HepG2 (cell line): ENCODE results near the gene BRCA1. TPM values are rescaled to one million over a fixed set of nuclear protein-coding genes. Genes with fewer than 3 reads are reported as not detected.

Source experiments
- AHR ChIP-seq: IDR thresholded peaks from 2 replicates; pipeline ENCODE4 v1.6.1; 2018; ENCODE audit warnings: missing genetic modification reagents, missing compliant biosample characterization
- AKAP8 ChIP-seq: sonication (generic); formaldehyde crosslinking; IDR thresholded peaks from 2 replicates; pipeline ENCODE4 v1.5.1; 2020; ENCODE audit warnings: mild to moderate bottlenecking, missing genetic modification reagents
- CAMTA2 ChIP-seq: sonication (generic); formaldehyde crosslinking; IDR thresholded peaks from 2 replicates; pipeline ENCODE4 v1.4.0; 2020; ENCODE audit warnings: mild to moderate bottlenecking, missing genetic modification reagents, borderline replicate concordance
- CEBPG ChIP-seq: IDR thresholded peaks from 2 replicates; pipeline ENCODE4 v1.6.1; 2016
- KAT7 ChIP-seq: IDR thresholded peaks from 2 replicates; pipeline ENCODE4 v1.6.1; 2018; ENCODE audit warnings: borderline replicate concordance, missing compliant biosample characterization
- KLF6 ChIP-seq: IDR thresholded peaks from 2 replicates; pipeline ENCODE4 v1.8.0; 2016; ENCODE audit warnings: missing biosample characterization, missing genetic modification reagents
- MEIS2 ChIP-seq: sonication (generic); formaldehyde crosslinking; IDR thresholded peaks from 2 replicates; pipeline ENCODE4 v1.9.0; 2021; ENCODE audit warnings: mild to moderate bottlenecking, missing genetic modification reagents
- MIXL1 ChIP-seq: IDR thresholded peaks from 2 replicates; pipeline ENCODE4 v1.6.1; 2016
- MTA1 ChIP-seq: sonication (generic); formaldehyde crosslinking; IDR thresholded peaks from 2 replicates; pipeline ENCODE4 v1.4.0; 2020; ENCODE audit warnings: missing genetic modification reagents, mild to moderate bottlenecking, borderline replicate concordance
- NCOA2 ChIP-seq: sonication (generic); formaldehyde crosslinking; IDR thresholded peaks from 2 replicates; pipeline ENCODE4 v1.8.0; 2022; ENCODE audit warnings: inconsistent platforms
- RFXANK ChIP-seq: IDR thresholded peaks from 2 replicates; pipeline ENCODE4 v1.6.1; 2016
- STAT5B ChIP-seq: sonication (generic); formaldehyde crosslinking; IDR thresholded peaks from 2 replicates; pipeline ENCODE4 v1.4.0; 2020; ENCODE audit warnings: missing genetic modification reagents
- THYN1 ChIP-seq: sonication (generic); formaldehyde crosslinking; IDR thresholded peaks from 2 replicates; pipeline ENCODE4 v1.8.1; 2023; ENCODE audit warnings: low read depth, mild to moderate bottlenecking, moderate library complexity, missing genetic modification reagents, borderline replicate concordance
- ZFAT ChIP-seq: sonication (generic); formaldehyde crosslinking; conservative IDR thresholded peaks from 2 replicates; pipeline ENCODE4 v1.8.1; 2023; ENCODE audit warnings: missing genetic modification reagents, inconsistent platforms
- ZNF205 ChIP-seq: IDR thresholded peaks from 2 replicates; pipeline ENCODE4 v1.6.1; 2018; ENCODE audit warnings: missing biosample characterization, missing genetic modification reagents
- ZNF296 ChIP-seq: sonication (generic); formaldehyde crosslinking; conservative IDR thresholded peaks from 2 replicates; pipeline ENCODE4 v1.5.0; 2020; ENCODE audit warnings: mild to moderate bottlenecking, missing genetic modification reagents
- ZNF331 ChIP-seq: sonication (generic); formaldehyde crosslinking; IDR thresholded peaks from 2 replicates; pipeline ENCODE4 v1.4.0; 2020; ENCODE audit warnings: missing genetic modification reagents
- ZNF615 ChIP-seq: sonication (generic); formaldehyde crosslinking; IDR thresholded peaks from 2 replicates; pipeline ENCODE4 v1.5.0; 2020; ENCODE audit warnings: mild to moderate bottlenecking, missing genetic modification reagents, borderline replicate concordance
- ZNF709 ChIP-seq: sonication (generic); formaldehyde crosslinking; IDR thresholded peaks from 2 replicates; pipeline ENCODE4 v1.5.0; 2020; ENCODE audit warnings: mild to moderate bottlenecking, missing genetic modification reagents
- ZNF713 ChIP-seq: sonication (generic); formaldehyde crosslinking; IDR thresholded peaks from 2 replicates; pipeline ENCODE4 v1.4.0; 2020; ENCODE audit warnings: mild to moderate bottlenecking, missing genetic modification reagents
- ZNF790 ChIP-seq: sonication (generic); formaldehyde crosslinking; IDR thresholded peaks from 2 replicates; pipeline ENCODE4 v1.8.0; 2022; ENCODE audit warnings: missing genetic modification reagents, mild to moderate bottlenecking, borderline replicate concordance
- ZSCAN9 ChIP-seq: IDR thresholded peaks from 2 replicates; pipeline ENCODE4 v1.6.1; 2016; ENCODE audit warnings: borderline replicate concordance
- polyA plus RNA-seq, 8 experiments: library from polyadenylated mRNA; depleted of rRNA in 3 of 8; stranded (reverse) in 7 of 8; unstranded in 1 of 8; fragments of >200 nt; fragmentation: Illumina TruSeq in 4 of 8; extraction: Trizol in 4 of 8; gene quantifications; 2 replicates each; pipeline versions ENCODE4 v1.2.1 to v1.2.3, GENCODE V29; 2011 to 2016; ENCODE audit warnings: low read depth in 4 of 8, missing spikeins in 1 of 8, mixed read lengths in 1 of 8; ENCODE audit not compliant: insufficient read depth in 1 of 8
- total RNA-seq, 5 experiments: library from RNA; depleted of rRNA; stranded (reverse); fragments of >200 nt; fragmentation: Illumina TruSeq; extraction: Trizol; gene quantifications; 2 replicates each; pipeline ENCODE4 v1.2.3, GENCODE V29; 2016; ENCODE audit warnings: low read depth in 1 of 5
- TF ChIP-seq, protein P1 (sequence below): sonication (generic); formaldehyde crosslinking; IDR thresholded peaks from 2 replicates; pipeline ENCODE4 v1.5.0; 2020; ENCODE audit warnings: missing genetic modification reagents
- TF ChIP-seq, protein P2 (sequence below): sonication (generic); formaldehyde crosslinking; IDR thresholded peaks from 2 replicates; pipeline ENCODE4 v1.8.0; 2022; ENCODE audit warnings: low read depth, missing genetic modification reagents
- TF ChIP-seq, protein P3 (sequence below): sonication (generic); formaldehyde crosslinking; IDR thresholded peaks from 2 replicates; pipeline ENCODE4 v1.4.0; 2020; ENCODE audit warnings: missing genetic modification reagents
- TF ChIP-seq, protein P4 (sequence below): sonication (generic); formaldehyde crosslinking; IDR thresholded peaks from 2 replicates; pipeline ENCODE4 v1.4.0; 2020; ENCODE audit warnings: missing genetic modification reagents
- TF ChIP-seq, protein P5 (sequence below): sonication (generic); formaldehyde crosslinking; IDR thresholded peaks from 2 replicates; pipeline ENCODE4 v1.8.1; 2023; ENCODE audit warnings: missing genetic modification reagents, mild to moderate bottlenecking, borderline replicate concordance
- TF ChIP-seq, protein P6 (sequence below): sonication (generic); formaldehyde crosslinking; IDR thresholded peaks from 2 replicates; pipeline ENCODE4 v1.5.0; 2020; ENCODE audit warnings: missing genetic modification reagents

The BRCA1 gene
- total and polyA plus RNA-seq, 2 of the 13 experiments (the other 11 are each of a cell fraction or from before 2014, with no cell fraction given), result 13.3 to 37.5 TPM

DNA sequence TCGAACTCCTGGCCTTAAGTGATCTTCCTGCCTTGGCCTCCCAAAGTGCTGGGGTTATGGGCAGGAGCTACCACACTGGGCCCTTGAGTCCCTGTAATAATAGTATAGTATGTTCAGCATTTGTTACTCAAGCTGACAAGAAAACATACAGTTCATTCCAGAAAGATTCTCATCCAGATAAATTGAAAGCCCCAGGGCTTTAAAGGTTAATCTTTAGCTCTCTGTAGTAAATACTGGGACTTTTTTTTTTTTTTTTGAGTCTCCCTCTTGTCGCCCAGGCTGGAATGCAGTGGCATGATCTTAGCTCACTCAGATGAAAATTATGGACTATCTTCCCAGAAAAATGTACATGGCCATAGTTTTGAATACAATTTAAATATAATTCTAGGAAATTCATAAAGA lies 11.0 kb downstream of the BRCA1 start (continued):
- TF ChIP-seq RFXANK (CRISPR knock-in tag) (no peak), AHR (no peak), MIXL1 (CRISPR knock-in tag) (0 out of 2 replicates have a peak, but pooled peaks have one; percentile 19), ZSCAN9 (CRISPR knock-in tag) (no peak; the same call in 1 of the 2 replicates), ZNF205 (no peak), ZFAT (CRISPR knock-in tag) (no peak), ZNF296 (CRISPR knock-in tag) (no peak), ZNF615 (CRISPR knock-in tag) (no peak), KLF6 (CRISPR knock-in tag) (no peak), STAT5B (no peak), ZNF709 (no peak), MEIS2 (CRISPR knock-in tag) (no peak), ZNF331 (CRISPR knock-in tag) (peak; percentile 23; the same call in 1 of the 2 replicates), ZNF790 (no peak), CAMTA2 (CRISPR knock-in tag) (no peak), AKAP8 (CRISPR knock-in tag) (no peak), CEBPG (CRISPR knock-in tag) (peak; percentile 32), MTA1 (CRISPR knock-in tag) (no peak), KAT7 (CRISPR knock-in tag) (no peak), ZNF713 (no peak), NCOA2 (CRISPR knock-in tag) (0 out of 2 replicates have a peak, but pooled peaks have one; percentile 22), THYN1 (CRISPR knock-in tag) (no peak)
- TF ChIP-seq, protein P1, sequence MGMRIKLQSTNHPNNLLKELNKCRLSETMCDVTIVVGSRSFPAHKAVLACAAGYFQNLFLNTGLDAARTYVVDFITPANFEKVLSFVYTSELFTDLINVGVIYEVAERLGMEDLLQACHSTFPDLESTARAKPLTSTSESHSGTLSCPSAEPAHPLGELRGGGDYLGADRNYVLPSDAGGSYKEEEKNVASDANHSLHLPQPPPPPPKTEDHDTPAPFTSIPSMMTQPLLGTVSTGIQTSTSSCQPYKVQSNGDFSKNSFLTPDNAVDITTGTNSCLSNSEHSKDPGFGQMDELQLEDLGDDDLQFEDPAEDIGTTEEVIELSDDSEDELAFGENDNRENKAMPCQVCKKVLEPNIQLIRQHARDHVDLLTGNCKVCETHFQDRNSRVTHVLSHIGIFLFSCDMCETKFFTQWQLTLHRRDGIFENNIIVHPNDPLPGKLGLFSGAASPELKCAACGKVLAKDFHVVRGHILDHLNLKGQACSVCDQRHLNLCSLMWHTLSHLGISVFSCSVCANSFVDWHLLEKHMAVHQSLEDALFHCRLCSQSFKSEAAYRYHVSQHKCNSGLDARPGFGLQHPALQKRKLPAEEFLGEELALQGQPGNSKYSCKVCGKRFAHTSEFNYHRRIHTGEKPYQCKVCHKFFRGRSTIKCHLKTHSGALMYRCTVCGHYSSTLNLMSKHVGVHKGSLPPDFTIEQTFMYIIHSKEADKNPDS (CRISPR knock-in tag), result peak; percentile 80; the same call in 1 of the 2 replicates
- TF ChIP-seq, protein P2, sequence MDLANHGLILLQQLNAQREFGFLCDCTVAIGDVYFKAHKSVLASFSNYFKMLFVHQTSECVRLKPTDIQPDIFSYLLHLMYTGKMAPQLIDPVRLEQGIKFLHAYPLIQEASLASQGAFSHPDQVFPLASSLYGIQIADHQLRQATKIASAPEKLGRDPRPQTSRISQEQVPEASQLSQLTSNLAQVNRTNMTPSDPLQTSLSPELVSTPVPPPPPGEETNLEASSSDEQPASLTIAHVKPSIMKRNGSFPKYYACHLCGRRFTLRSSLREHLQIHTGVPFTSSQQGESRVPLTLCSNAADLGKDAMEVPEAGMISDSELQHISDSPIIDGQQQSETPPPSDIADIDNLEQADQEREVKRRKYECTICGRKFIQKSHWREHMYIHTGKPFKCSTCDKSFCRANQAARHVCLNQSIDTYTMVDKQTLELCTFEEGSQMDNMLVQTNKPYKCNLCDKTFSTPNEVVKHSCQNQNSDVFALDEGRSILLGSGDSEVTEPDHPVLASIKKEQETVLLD, result no peak
- TF ChIP-seq, protein P3, sequence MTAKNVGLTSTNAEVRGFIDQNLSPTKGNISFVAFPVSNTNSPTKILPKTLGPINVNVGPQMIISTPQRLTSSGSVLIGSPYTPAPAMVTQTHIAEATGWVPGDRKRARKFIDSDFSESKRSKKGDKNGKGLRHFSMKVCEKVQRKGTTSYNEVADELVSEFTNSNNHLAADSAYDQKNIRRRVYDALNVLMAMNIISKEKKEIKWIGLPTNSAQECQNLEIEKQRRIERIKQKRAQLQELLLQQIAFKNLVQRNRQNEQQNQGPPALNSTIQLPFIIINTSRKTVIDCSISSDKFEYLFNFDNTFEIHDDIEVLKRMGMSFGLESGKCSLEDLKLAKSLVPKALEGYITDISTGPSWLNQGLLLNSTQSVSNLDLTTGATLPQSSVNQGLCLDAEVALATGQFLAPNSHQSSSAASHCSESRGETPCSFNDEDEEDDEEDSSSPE (CRISPR knock-in tag), result no peak
- TF ChIP-seq, protein P4, sequence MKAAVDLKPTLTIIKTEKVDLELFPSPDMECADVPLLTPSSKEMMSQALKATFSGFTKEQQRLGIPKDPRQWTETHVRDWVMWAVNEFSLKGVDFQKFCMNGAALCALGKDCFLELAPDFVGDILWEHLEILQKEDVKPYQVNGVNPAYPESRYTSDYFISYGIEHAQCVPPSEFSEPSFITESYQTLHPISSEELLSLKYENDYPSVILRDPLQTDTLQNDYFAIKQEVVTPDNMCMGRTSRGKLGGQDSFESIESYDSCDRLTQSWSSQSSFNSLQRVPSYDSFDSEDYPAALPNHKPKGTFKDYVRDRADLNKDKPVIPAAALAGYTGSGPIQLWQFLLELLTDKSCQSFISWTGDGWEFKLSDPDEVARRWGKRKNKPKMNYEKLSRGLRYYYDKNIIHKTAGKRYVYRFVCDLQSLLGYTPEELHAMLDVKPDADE, result no peak
- TF ChIP-seq, protein P5, sequence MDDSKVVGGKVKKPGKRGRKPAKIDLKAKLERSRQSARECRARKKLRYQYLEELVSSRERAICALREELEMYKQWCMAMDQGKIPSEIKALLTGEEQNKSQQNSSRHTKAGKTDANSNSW (CRISPR knock-in tag), result no peak
- TF ChIP-seq, protein P6, sequence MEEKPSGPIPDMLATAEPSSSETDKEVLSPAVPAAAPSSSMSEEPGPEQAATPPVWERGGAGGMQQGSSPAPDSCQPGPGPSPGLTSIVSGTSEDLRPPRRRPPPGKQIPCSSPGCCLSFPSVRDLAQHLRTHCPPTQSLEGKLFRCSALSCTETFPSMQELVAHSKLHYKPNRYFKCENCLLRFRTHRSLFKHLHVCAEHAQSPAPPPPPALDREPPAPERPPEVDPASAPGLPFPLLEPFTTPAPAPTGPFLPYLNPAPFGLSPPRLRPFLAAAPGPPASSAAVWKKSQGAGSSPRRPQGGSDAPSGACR, result no peak
